ENCODE results near the gene CLCN7.

GRCh38 chr16:1496464-1496863 lies 21.6 kb upstream of the CLCN7 start:
- TF ChIP-seq, protein P1, sequence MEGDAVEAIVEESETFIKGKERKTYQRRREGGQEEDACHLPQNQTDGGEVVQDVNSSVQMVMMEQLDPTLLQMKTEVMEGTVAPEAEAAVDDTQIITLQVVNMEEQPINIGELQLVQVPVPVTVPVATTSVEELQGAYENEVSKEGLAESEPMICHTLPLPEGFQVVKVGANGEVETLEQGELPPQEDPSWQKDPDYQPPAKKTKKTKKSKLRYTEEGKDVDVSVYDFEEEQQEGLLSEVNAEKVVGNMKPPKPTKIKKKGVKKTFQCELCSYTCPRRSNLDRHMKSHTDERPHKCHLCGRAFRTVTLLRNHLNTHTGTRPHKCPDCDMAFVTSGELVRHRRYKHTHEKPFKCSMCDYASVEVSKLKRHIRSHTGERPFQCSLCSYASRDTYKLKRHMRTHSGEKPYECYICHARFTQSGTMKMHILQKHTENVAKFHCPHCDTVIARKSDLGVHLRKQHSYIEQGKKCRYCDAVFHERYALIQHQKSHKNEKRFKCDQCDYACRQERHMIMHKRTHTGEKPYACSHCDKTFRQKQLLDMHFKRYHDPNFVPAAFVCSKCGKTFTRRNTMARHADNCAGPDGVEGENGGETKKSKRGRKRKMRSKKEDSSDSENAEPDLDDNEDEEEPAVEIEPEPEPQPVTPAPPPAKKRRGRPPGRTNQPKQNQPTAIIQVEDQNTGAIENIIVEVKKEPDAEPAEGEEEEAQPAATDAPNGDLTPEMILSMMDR (IDR thresholded peaks at IDR 0.05 in 2 of 3, conservative IDR thresholded peaks at IDR 0.05 in 1 of 3; ENCODE audit: insufficient read depth in 2 of 3, low read depth in 1 of 3, low read length in 3 of 3) = no peak
- TF ChIP-seq TRIM28 (IDR thresholded peaks at IDR 0.05) (no peak), SIN3A (IDR thresholded peaks at IDR 0.05; ENCODE audit: borderline replicate concordance in 2 of 2, control insufficient read depth in 1 of 2, low read depth in 2 of 2, low read length in 2 of 2) (no peak), ZC3H11A (IDR thresholded peaks at IDR 0.05; ENCODE audit: low read depth, low read length) (no peak), FOXM1 (IDR thresholded peaks at IDR 0.05; ENCODE audit: low read depth) (no peak), FOXM1 (CRISPR knock-in tag; IDR thresholded peaks at IDR 0.05; ENCODE audit: low read depth) (no peak), EGR1 (conservative IDR thresholded peaks at IDR 0.05) (no peak), SMC3 (conservative IDR thresholded peaks at IDR 0.05; ENCODE audit: insufficient read depth, low read depth, low read length) (no peak)
- TF ChIP-seq, protein P2, sequence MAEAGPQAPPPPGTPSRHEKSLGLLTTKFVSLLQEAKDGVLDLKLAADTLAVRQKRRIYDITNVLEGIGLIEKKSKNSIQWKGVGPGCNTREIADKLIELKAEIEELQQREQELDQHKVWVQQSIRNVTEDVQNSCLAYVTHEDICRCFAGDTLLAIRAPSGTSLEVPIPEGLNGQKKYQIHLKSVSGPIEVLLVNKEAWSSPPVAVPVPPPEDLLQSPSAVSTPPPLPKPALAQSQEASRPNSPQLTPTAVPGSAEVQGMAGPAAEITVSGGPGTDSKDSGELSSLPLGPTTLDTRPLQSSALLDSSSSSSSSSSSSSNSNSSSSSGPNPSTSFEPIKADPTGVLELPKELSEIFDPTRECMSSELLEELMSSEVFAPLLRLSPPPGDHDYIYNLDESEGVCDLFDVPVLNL (CRISPR knock-in tag; IDR thresholded peaks at IDR 0.05; ENCODE audit: low read depth) = no peak

All from K562 (cell line).